ENCODE data around the gene ZSCAN21. TPM values are rescaled to one million over a fixed set of nuclear protein-coding genes. Genes with fewer than 3 reads are reported as not detected.
A peak's percentile ranks its signal among the peaks of the same experiment; 100 is the strongest.

The ZSCAN21 gene
- total and polyA plus RNA-seq, 10 of the 15 experiments (the other 5 are each of a cell fraction or from before 2014, with no cell fraction given): 1.9 to 9.6 (median 7.1) TPM

DNA sequence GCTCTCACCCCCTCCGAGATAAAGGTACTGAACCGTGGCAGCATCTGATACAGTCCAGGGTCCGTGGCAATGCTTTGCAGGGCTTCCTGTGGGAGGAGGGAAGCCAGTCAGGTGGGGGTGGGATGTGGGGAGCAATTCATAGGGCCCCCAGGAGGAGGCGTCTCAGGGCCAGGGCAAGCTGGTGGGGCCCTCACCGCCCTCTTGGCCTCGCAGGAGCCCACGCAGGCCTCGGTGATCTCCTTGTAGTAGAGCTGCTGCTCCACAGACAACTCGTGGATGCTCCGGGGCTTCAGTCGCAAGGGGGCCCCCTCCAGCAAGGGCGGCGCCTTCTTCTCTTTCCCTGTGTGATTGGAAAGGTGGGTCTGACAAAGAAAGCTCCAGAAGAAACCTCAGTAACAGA lies 62.3 kb downstream of the ZSCAN21 start (continued):
- TF ChIP-seq, protein P1, sequence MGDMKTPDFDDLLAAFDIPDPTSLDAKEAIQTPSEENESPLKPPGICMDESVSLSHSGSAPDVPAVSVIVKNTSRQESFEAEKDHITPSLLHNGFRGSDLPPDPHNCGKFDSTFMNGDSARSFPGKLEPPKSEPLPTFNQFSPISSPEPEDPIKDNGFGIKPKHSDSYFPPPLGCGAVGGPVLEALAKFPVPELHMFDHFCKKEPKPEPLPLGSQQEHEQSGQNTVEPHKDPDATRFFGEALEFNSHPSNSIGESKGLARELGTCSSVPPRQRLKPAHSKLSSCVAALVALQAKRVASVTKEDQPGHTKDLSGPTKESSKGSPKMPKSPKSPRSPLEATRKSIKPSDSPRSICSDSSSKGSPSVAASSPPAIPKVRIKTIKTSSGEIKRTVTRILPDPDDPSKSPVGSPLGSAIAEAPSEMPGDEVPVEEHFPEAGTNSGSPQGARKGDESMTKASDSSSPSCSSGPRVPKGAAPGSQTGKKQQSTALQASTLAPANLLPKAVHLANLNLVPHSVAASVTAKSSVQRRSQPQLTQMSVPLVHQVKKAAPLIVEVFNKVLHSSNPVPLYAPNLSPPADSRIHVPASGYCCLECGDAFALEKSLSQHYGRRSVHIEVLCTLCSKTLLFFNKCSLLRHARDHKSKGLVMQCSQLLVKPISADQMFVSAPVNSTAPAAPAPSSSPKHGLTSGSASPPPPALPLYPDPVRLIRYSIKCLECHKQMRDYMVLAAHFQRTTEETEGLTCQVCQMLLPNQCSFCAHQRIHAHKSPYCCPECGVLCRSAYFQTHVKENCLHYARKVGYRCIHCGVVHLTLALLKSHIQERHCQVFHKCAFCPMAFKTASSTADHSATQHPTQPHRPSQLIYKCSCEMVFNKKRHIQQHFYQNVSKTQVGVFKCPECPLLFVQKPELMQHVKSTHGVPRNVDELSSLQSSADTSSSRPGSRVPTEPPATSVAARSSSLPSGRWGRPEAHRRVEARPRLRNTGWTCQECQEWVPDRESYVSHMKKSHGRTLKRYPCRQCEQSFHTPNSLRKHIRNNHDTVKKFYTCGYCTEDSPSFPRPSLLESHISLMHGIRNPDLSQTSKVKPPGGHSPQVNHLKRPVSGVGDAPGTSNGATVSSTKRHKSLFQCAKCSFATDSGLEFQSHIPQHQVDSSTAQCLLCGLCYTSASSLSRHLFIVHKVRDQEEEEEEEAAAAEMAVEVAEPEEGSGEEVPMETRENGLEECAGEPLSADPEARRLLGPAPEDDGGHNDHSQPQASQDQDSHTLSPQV (IDR thresholded peaks at IDR 0.05): no peak
- TF ChIP-seq TCF7 (IDR thresholded peaks at IDR 0.05; ENCODE audit: borderline replicate concordance) (no peak), EP300 (IDR thresholded peaks at IDR 0.05; ENCODE audit: borderline replicate concordance in 1 of 2, control insufficient read depth in 1 of 2, low read depth in 2 of 2, low read length in 2 of 2) (no peak), SMAD5 (IDR thresholded peaks at IDR 0.05; ENCODE audit: low read depth) (no peak), TARDBP (IDR thresholded peaks at IDR 0.05; ENCODE audit: borderline replicate concordance) (no peak), RUNX3 (IDR thresholded peaks at IDR 0.05; ENCODE audit: low read length) (no peak), SMC3 (IDR thresholded peaks at IDR 0.05; ENCODE audit: borderline replicate concordance, low read length) (no peak), IKZF2 (IDR thresholded peaks at IDR 0.05) (no peak), TCF3 (IDR thresholded peaks at IDR 0.05; ENCODE audit: borderline replicate concordance, insufficient read depth, low read depth, low read length) (no peak), REST (IDR thresholded peaks at IDR 0.05; ENCODE audit: low read depth, low read length) (no peak)
- TF ChIP-seq, protein P2, sequence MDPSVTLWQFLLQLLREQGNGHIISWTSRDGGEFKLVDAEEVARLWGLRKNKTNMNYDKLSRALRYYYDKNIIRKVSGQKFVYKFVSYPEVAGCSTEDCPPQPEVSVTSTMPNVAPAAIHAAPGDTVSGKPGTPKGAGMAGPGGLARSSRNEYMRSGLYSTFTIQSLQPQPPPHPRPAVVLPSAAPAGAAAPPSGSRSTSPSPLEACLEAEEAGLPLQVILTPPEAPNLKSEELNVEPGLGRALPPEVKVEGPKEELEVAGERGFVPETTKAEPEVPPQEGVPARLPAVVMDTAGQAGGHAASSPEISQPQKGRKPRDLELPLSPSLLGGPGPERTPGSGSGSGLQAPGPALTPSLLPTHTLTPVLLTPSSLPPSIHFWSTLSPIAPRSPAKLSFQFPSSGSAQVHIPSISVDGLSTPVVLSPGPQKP (IDR thresholded peaks at IDR 0.05; ENCODE audit: low read depth, low read length): no peak

MicroRNA genes within 50 kb of the gene (microRNA counts, 767-probe panel; counts per million panel counts)
- 4,554 counts per million, percentile 96 among the panel's probes with 10 or more counts for microRNA hsa-miR-106b-5p
- 4,729 counts per million, percentile 97 among the panel's probes with 10 or more counts for microRNA hsa-miR-25-3p
- 4,849 counts per million, percentile 97 among the panel's probes with 10 or more counts for microRNA hsa-miR-93-5p

Small RNA genes lying within 50 kb of the gene (microRNA-seq; reads per million reads assigned to microRNA genes)
- gene MIR106B: 6,714 reads per million, percentile 96 among the genes with 10 or more reads in this experiment
- 1,494 reads per million, percentile 91 among the genes with 10 or more reads in this experiment for gene MIR25
- gene MIR93: 21,583 reads per million, percentile 99 among the genes with 10 or more reads in this experiment

Small RNA genes lying within 50 kb of the gene (small RNA-seq; reads per million reads assigned to genes)
- 976 reads per million, percentile 100 among the genes with 10 or more reads in this experiment for gene MIR106B
- 5,092 reads per million, percentile 100 among the genes with 10 or more reads in this experiment for gene MIR25
- gene MIR93: 2,032 reads per million, percentile 100 among the genes with 10 or more reads in this experiment

Other genes with a start within 250 kb of the ZSCAN21 start
Only the 7 nearest of the 19 such genes appear.
- gene ZKSCAN1, start 34.2 kb upstream of the ZSCAN21 start, total RNA-seq (2014; rRNA removed): 12.5 and 12.7 TPM in 2 replicates
- 20.9 and 21.2 TPM in 2 replicates for gene ZKSCAN1, start 34.2 kb upstream of the ZSCAN21 start, total RNA-seq (2014; rRNA removed; fragmentation: Illumina TruSeq; extraction: Trizol)
- 34.4 and 35.8 TPM in 2 replicates for gene ZKSCAN1, start 34.2 kb upstream of the ZSCAN21 start, total RNA-seq (2021)
- gene ZKSCAN1, start 34.2 kb upstream of the ZSCAN21 start, polyA plus RNA-seq (2011; rRNA removed): 26.0 and 29.7 TPM in 2 replicates
- gene ZKSCAN1, start 34.2 kb upstream of the ZSCAN21 start, polyA plus RNA-seq (2014; fragmentation: Illumina TruSeq; extraction: Trizol): 17.8 and 19.3 TPM in 2 replicates
- 1 to 10 TPM; 3.2 to 4.6 TPM for gene ZKSCAN1, start 34.2 kb upstream of the ZSCAN21 start, polyA plus RNA-seq (2014; fragmentation: Nextera tagmentation; extraction: Ambion mirVana)
- gene ZKSCAN1, start 34.2 kb upstream of the ZSCAN21 start, polyA plus RNA-seq (2014; rRNA removed): 12.8 and 13.9 TPM in 2 replicates
- gene ZKSCAN1, start 34.2 kb upstream of the ZSCAN21 start, polyA plus RNA-seq (2016; fragmentation: Nextera tagmentation; extraction: Ambion mirVana): 10 to 100 TPM; 18.3 to 19.3 TPM
- 26.2 and 34.9 TPM in 2 replicates for gene ZNF3, start 31.9 kb downstream of the ZSCAN21 start, total RNA-seq (2014; rRNA removed)
- gene ZNF3, start 31.9 kb downstream of the ZSCAN21 start, total RNA-seq (2014; rRNA removed; fragmentation: Illumina TruSeq; extraction: Trizol): 34.9 and 36.0 TPM in 2 replicates
- 28.5 and 30.7 TPM in 2 replicates for gene ZNF3, start 31.9 kb downstream of the ZSCAN21 start, total RNA-seq (2021)
- gene ZNF3, start 31.9 kb downstream of the ZSCAN21 start, polyA plus RNA-seq (2011; rRNA removed): 31.1 and 32.1 TPM in 2 replicates
- gene ZNF3, start 31.9 kb downstream of the ZSCAN21 start, polyA plus RNA-seq (2014; fragmentation: Illumina TruSeq; extraction: Trizol): 37.4 and 48.6 TPM in 2 replicates
- 10 to 100 TPM; 17.2 to 19.0 TPM for gene ZNF3, start 31.9 kb downstream of the ZSCAN21 start, polyA plus RNA-seq (2014; fragmentation: Nextera tagmentation; extraction: Ambion mirVana)
- 22.6 and 27.3 TPM in 2 replicates for gene ZNF3, start 31.9 kb downstream of the ZSCAN21 start, polyA plus RNA-seq (2014; rRNA removed)
- 10 to 100 TPM; 29.0 to 29.7 TPM for gene ZNF3, start 31.9 kb downstream of the ZSCAN21 start, polyA plus RNA-seq (2016; fragmentation: Nextera tagmentation; extraction: Ambion mirVana)
- gene COPS6, start 39.2 kb downstream of the ZSCAN21 start, total RNA-seq (2014; rRNA removed): 40.2 and 43.4 TPM in 2 replicates
- gene COPS6, start 39.2 kb downstream of the ZSCAN21 start, total RNA-seq (2014; rRNA removed; fragmentation: Illumina TruSeq; extraction: Trizol): 28.5 and 28.6 TPM in 2 replicates
- gene COPS6, start 39.2 kb downstream of the ZSCAN21 start, total RNA-seq (2021): 75.2 and 79.6 TPM in 2 replicates
- 58.5 and 81.8 TPM in 2 replicates for gene COPS6, start 39.2 kb downstream of the ZSCAN21 start, polyA plus RNA-seq (2011; rRNA removed)
- gene COPS6, start 39.2 kb downstream of the ZSCAN21 start, polyA plus RNA-seq (2014; fragmentation: Illumina TruSeq; extraction: Trizol): 81.1 and 84.8 TPM in 2 replicates
- 100 to 1,000 TPM in 1 of 2 experiments, 10 to 100 TPM in 1; 64.1 to 108 TPM for gene COPS6, start 39.2 kb downstream of the ZSCAN21 start, polyA plus RNA-seq (2014; fragmentation: Nextera tagmentation; extraction: Ambion mirVana)
- 97.3 and 99.4 TPM in 2 replicates for gene COPS6, start 39.2 kb downstream of the ZSCAN21 start, polyA plus RNA-seq (2014; rRNA removed)
- gene COPS6, start 39.2 kb downstream of the ZSCAN21 start, polyA plus RNA-seq (2016; fragmentation: Nextera tagmentation; extraction: Ambion mirVana): 100 to 1,000 TPM; 152 to 182 TPM
- 305 and 354 TPM in 2 replicates for gene MCM7, start 51.6 kb downstream of the ZSCAN21 start, total RNA-seq (2014; rRNA removed)
- 165 and 183 TPM in 2 replicates for gene MCM7, start 51.6 kb downstream of the ZSCAN21 start, total RNA-seq (2014; rRNA removed; fragmentation: Illumina TruSeq; extraction: Trizol)
- gene MCM7, start 51.6 kb downstream of the ZSCAN21 start, total RNA-seq (2021): 292 and 310 TPM in 2 replicates
- gene MCM7, start 51.6 kb downstream of the ZSCAN21 start, polyA plus RNA-seq (2011; rRNA removed): 124 and 210 TPM in 2 replicates
- gene MCM7, start 51.6 kb downstream of the ZSCAN21 start, polyA plus RNA-seq (2014; fragmentation: Illumina TruSeq; extraction: Trizol): 136 and 196 TPM in 2 replicates
- gene MCM7, start 51.6 kb downstream of the ZSCAN21 start, polyA plus RNA-seq (2014; fragmentation: Nextera tagmentation; extraction: Ambion mirVana): 100 to 1,000 TPM; 227 to 234 TPM
- 253 and 264 TPM in 2 replicates for gene MCM7, start 51.6 kb downstream of the ZSCAN21 start, polyA plus RNA-seq (2014; rRNA removed)
- 100 to 1,000 TPM; 349 to 383 TPM for gene MCM7, start 51.6 kb downstream of the ZSCAN21 start, polyA plus RNA-seq (2016; fragmentation: Nextera tagmentation; extraction: Ambion mirVana)
- gene AP4M1, start 51.9 kb downstream of the ZSCAN21 start, total RNA-seq (2014; rRNA removed): 14.3 and 15.7 TPM in 2 replicates
- gene AP4M1, start 51.9 kb downstream of the ZSCAN21 start, total RNA-seq (2014; rRNA removed; fragmentation: Illumina TruSeq; extraction: Trizol): 7.1 and 7.6 TPM in 2 replicates
- gene AP4M1, start 51.9 kb downstream of the ZSCAN21 start, total RNA-seq (2021): 12.9 and 13.6 TPM in 2 replicates
- gene AP4M1, start 51.9 kb downstream of the ZSCAN21 start, polyA plus RNA-seq (2011; rRNA removed): 10.7 and 13.9 TPM in 2 replicates
- gene AP4M1, start 51.9 kb downstream of the ZSCAN21 start, polyA plus RNA-seq (2014; fragmentation: Illumina TruSeq; extraction: Trizol): 7.7 and 12.5 TPM in 2 replicates
- gene AP4M1, start 51.9 kb downstream of the ZSCAN21 start, polyA plus RNA-seq (2014; fragmentation: Nextera tagmentation; extraction: Ambion mirVana): 1 to 10 TPM in 1 of 2 experiments, under 1 TPM in 1; 0.77 to 2.1 TPM
- 11.6 and 12.9 TPM in 2 replicates for gene AP4M1, start 51.9 kb downstream of the ZSCAN21 start, polyA plus RNA-seq (2014; rRNA removed)
- gene AP4M1, start 51.9 kb downstream of the ZSCAN21 start, polyA plus RNA-seq (2016; fragmentation: Nextera tagmentation; extraction: Ambion mirVana): 10 to 100 TPM; 15.9 to 16.1 TPM
- 16.8 and 18.1 TPM in 2 replicates for gene TAF6, start 69.6 kb downstream of the ZSCAN21 start, total RNA-seq (2014; rRNA removed)
- gene TAF6, start 69.6 kb downstream of the ZSCAN21 start, total RNA-seq (2014; rRNA removed; fragmentation: Illumina TruSeq; extraction: Trizol): 8.5 and 9.3 TPM in 2 replicates
- gene TAF6, start 69.6 kb downstream of the ZSCAN21 start, total RNA-seq (2021): 42.1 and 47.1 TPM in 2 replicates
- 2.5 and 6.0 TPM in 2 replicates for gene TAF6, start 69.6 kb downstream of the ZSCAN21 start, polyA plus RNA-seq (2011; rRNA removed)
- gene TAF6, start 69.6 kb downstream of the ZSCAN21 start, polyA plus RNA-seq (2014; fragmentation: Illumina TruSeq; extraction: Trizol): 17.5 and 24.9 TPM in 2 replicates
- under 1 TPM; 0.27 to 0.29 TPM for gene TAF6, start 69.6 kb downstream of the ZSCAN21 start, polyA plus RNA-seq (2014; fragmentation: Nextera tagmentation; extraction: Ambion mirVana)
- gene TAF6, start 69.6 kb downstream of the ZSCAN21 start, polyA plus RNA-seq (2014; rRNA removed): 15.8 and 24.5 TPM in 2 replicates
- gene TAF6, start 69.6 kb downstream of the ZSCAN21 start, polyA plus RNA-seq (2016; fragmentation: Nextera tagmentation; extraction: Ambion mirVana): 10 to 100 TPM; 39.6 to 42.6 TPM
- 5.5 and 7.4 TPM in 2 replicates for gene CNPY4, start 69.9 kb downstream of the ZSCAN21 start, total RNA-seq (2014; rRNA removed)
- gene CNPY4, start 69.9 kb downstream of the ZSCAN21 start, total RNA-seq (2014; rRNA removed; fragmentation: Illumina TruSeq; extraction: Trizol): 8.3 and 10.5 TPM in 2 replicates
- 6.6 and 6.7 TPM in 2 replicates for gene CNPY4, start 69.9 kb downstream of the ZSCAN21 start, total RNA-seq (2021)
- 6.6 and 9.2 TPM in 2 replicates for gene CNPY4, start 69.9 kb downstream of the ZSCAN21 start, polyA plus RNA-seq (2011; rRNA removed)
- gene CNPY4, start 69.9 kb downstream of the ZSCAN21 start, polyA plus RNA-seq (2014; fragmentation: Illumina TruSeq; extraction: Trizol): 9.1 and 10.5 TPM in 2 replicates
- 1 to 10 TPM; 2.5 to 3.7 TPM for gene CNPY4, start 69.9 kb downstream of the ZSCAN21 start, polyA plus RNA-seq (2014; fragmentation: Nextera tagmentation; extraction: Ambion mirVana)
- gene CNPY4, start 69.9 kb downstream of the ZSCAN21 start, polyA plus RNA-seq (2014; rRNA removed): 8.3 and 9.0 TPM in 2 replicates
- gene CNPY4, start 69.9 kb downstream of the ZSCAN21 start, polyA plus RNA-seq (2016; fragmentation: Nextera tagmentation; extraction: Ambion mirVana): 1 to 10 TPM; 6.0 to 7.0 TPM

Measured in GM12878 (cell line).